ENCODE results near the gene SH2D7. TPM values are rescaled to one million over a fixed set of nuclear protein-coding genes. Genes with fewer than 3 reads are reported as not detected.

Gene SH2D7
- total and polyA plus RNA-seq, 2 experiments from 2014 or later, result 0.31 TPM; not detected in 1

DNA sequence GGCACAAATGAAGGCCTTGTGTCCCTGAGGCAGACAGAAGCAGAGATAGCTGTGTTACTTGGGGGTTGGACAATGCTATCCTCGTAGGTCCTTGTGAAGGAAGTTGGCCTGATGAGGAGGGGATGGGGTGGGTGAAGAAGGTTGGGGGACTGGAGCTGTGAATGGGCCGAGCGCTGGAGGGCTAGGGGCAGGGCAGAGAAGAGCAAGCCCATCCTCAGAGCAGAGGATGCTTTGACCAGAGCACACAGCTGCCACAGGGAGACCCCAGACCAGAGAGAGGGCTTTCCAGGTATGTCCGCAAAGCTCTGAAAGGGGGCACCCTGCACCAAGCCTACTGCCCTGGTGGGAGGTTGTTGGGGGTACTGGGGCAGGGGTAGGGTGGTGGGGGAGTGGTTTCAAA, 9.2 kb upstream of the SH2D7 start (continued):
- TF ChIP-seq REST (IDR thresholded peaks at IDR 0.05; ENCODE audit: unreplicated experiment), result no peak
- TF ChIP-seq EZH2 (IDR thresholded peaks at IDR 0.05; ENCODE audit: low read depth, unreplicated experiment), result no peak
- TF ChIP-seq ETS1 (IDR thresholded peaks at IDR 0.05), result no peak

DNA sequence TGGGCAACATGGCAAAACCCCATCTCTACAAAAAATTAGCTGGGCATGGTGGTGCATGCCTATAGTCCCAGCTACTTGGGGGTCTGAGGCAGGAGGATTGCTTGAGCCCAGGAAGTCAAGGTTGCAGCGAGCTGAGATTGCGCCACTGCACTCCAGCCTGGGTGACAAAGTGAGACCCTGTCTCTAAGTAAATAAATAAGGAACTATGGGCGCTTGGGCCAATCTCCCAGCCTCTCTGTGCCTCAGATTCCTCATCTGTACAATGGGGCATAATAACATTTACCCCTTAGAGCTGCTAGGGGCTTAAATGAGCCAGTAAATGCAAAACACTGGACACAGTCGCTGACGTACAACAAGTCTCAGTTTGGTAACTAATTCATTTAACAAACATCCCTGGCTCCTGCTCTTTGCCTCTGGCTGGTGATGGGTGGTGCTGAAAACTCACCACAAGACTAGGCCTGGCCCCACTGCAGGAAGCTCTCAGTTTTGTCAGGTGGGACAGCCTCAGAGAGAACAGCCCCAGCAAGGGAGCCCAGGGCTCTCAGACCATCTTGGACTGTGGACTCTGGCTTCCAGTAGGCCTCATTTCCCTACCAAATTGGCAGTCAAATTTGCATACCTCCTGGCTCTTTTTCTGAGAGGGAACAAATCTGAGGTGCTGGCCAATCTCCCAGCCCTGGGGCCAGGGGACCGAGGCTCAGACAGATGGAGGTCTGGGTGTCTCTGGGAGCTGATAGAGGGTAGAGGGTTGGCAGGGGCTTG, 8.5 kb upstream of the SH2D7 start:
- H2AFZ ChIP-seq, result 0 out of 2 replicates have a peak overlapping the region, but pooled peaks have one; percentile 18
- no peak overlapping the region for H3K4me2 ChIP-seq
- H3K36me3 ChIP-seq (ENCODE audit: insufficient read depth), result no peaks in the 10 kb centered on the region
- no peaks in the 10 kb centered on the region for H3K36me3 Mint-ChIP-seq (ENCODE audit: low read depth)
- ATAC-seq (peak; percentile 20), DNase-seq (ENCODE audit: low spot score) (no peak)
- H3K27me3 ChIP-seq (ENCODE audit: insufficient read depth), result no peaks in the 10 kb centered on the region
- H3K9me2 ChIP-seq (ENCODE audit: insufficient read depth), result no peaks in the 10 kb centered on the region
- no peaks in the 10 kb centered on the region for H4K20me1 ChIP-seq (replicated peaks; ENCODE audit: insufficient read depth)
- no peaks in the 10 kb centered on the region for H3K4me1 ChIP-seq (ENCODE audit: insufficient read depth)
- no peak overlapping the region for H3K4me3 ChIP-seq
- TF ChIP-seq, protein P1, sequence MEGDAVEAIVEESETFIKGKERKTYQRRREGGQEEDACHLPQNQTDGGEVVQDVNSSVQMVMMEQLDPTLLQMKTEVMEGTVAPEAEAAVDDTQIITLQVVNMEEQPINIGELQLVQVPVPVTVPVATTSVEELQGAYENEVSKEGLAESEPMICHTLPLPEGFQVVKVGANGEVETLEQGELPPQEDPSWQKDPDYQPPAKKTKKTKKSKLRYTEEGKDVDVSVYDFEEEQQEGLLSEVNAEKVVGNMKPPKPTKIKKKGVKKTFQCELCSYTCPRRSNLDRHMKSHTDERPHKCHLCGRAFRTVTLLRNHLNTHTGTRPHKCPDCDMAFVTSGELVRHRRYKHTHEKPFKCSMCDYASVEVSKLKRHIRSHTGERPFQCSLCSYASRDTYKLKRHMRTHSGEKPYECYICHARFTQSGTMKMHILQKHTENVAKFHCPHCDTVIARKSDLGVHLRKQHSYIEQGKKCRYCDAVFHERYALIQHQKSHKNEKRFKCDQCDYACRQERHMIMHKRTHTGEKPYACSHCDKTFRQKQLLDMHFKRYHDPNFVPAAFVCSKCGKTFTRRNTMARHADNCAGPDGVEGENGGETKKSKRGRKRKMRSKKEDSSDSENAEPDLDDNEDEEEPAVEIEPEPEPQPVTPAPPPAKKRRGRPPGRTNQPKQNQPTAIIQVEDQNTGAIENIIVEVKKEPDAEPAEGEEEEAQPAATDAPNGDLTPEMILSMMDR (conservative IDR thresholded peaks at IDR 0.05; ENCODE audit: low read depth in 2 of 2), result no peak
- TF ChIP-seq STAT1 (IDR thresholded peaks at IDR 0.05; ENCODE audit: unreplicated experiment), result no peak
- TF ChIP-seq NANOG (IDR thresholded peaks at IDR 0.05; ENCODE audit: borderline replicate concordance), result no peak
- H3K9me3 Mint-ChIP-seq, result no peaks in the 10 kb centered on the region; the same call in 2 of the 3 replicates
- H3K79me2 ChIP-seq (replicated peaks; ENCODE audit: insufficient read depth), result no peaks in the 10 kb centered on the region
- H3K4me1 Mint-ChIP-seq, result peaks cover 4% of the 10 kb centered on the region; the same call in 2 of the 3 replicates
- H3K27ac Mint-ChIP-seq, result no peak overlapping the region
- peaks cover 10% of the 10 kb centered on the region for H3K27me3 Mint-ChIP-seq (ENCODE audit: insufficient read depth, low read depth, poor library complexity)
- no peaks in the 10 kb centered on the region for H3F3A ChIP-seq (replicated peaks; ENCODE audit: low read depth)
- no peak overlapping the region for H3K27ac ChIP-seq (ENCODE audit: low read depth)
- no peak overlapping the region for H3K4me3 Mint-ChIP-seq
